GM19351 (cell line): ENCODE data around the gene ZPR1.
A peak's percentile ranks its signal among the peaks of the same experiment; 100 is the strongest.
"Not testable (repeated sequence)": the region's sequence is repeated elsewhere in the genome, so short reads cannot be mapped to it uniquely, and the experiment has no call there.

Experiments used
- ATAC-seq: cut with Tn5 transposase; IDR thresholded peaks from one replicate; pipeline ENCODE4 v1.9.1; 2021; ENCODE audit warnings: mild to moderate bottlenecking, moderate library complexity; ENCODE audit not compliant: unreplicated experiment

Gene ZPR1

DNA sequence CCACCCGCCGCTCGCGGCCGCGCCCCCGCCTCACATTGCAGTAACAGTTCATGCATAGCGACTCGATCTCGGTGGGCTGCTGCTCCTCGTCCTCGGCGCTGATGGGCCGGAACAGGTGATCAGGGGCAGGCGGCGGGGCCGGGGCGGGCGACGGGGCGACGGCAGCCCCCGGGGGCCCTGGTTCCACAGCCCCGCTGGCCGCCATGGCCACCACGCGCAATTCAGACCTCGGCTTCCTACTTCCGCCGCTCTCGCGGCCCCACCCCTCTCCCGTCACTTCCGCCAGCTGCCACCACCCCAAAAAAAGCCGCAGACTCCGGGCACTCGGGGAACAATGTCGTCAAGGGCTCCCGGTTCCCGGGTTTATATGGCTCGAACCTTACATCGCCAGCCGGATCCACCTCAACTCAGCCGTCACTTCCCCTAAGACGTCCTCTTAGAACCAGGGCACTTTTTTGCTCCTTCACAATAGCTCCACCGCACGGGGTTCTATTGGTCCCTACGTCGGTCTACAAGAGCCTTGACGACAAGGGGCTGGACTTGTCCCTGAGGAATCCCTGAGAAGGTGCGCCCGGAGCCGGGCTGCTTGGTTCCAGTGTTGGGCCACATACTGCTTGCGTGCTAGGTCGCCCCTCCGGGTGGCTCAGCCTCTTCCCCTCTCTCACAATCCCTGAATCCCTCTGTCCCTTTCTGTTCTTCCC lies at the start of gene ZPR1:
Gene ZPR1 (minus strand): TSS at position 238 of the 701 bp plus-strand sequence. CDS start 33 bp downstream, at position 205.
- ATAC-seq, result peak; percentile 93

- ATAC-seq, result no peak
Observed at GRCh38 chr11:116836632-116836991, 48.8 kb upstream of the ZPR1 start.

DNA sequence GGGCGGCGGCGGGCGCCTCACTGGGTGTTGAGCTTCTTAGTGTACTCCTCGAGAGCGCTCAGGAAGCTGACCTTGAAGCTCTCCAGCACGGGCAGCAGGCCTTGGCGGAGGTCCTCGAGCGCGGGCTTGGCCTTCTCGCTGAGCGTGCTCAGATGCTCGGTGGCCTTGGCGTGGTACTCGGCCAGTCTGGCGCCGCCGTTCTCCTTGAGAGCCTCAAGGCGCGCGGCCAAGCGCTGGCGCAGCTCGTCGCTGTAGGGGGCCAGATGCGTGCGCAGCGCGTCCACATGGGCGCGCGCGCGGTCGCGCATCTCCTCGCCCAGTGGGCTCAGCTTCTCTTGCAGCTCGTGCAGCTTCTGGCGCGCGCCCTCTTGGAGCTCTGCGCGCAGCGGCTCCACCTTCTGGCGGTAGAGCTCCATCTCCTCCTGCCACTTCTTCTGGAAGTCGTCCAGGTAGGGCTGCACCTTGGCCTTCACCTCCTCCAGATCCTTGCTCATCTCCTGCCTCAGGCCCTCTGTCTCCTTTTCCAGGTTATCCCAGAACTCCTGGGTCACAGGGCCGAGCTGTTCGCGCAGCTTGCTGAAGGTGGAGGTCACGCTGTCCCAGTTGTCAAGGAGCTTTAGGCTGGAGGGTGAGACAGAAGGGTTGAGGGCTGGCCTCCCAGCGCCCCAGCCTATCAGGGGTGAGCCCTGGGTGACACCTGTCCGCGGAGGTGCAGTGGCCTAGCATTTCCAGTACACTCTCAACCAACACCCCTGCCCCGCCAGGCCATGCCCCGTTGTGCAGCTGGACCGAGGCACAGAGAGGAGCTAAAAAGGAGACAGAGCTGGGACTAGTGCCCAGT lies 48.2 kb upstream of the ZPR1 start:
- peak; percentile 95 for ATAC-seq

GRCh38 chr11:116835042-116835772 lies 47.4 kb upstream of the ZPR1 start:
- ATAC-seq, result peak; percentile 1

- not testable (repeated sequence) for ATAC-seq
Observed at GRCh38 chr11:116834535-116835041, 46.8 kb upstream of the ZPR1 start.

GRCh38 chr11:116833816-116834534 lies 46.2 kb upstream of the ZPR1 start:
- no peak for ATAC-seq

- no peak for ATAC-seq
Observed at GRCh38 chr11:116833491-116833815, 45.6 kb upstream of the ZPR1 start.

DNA sequence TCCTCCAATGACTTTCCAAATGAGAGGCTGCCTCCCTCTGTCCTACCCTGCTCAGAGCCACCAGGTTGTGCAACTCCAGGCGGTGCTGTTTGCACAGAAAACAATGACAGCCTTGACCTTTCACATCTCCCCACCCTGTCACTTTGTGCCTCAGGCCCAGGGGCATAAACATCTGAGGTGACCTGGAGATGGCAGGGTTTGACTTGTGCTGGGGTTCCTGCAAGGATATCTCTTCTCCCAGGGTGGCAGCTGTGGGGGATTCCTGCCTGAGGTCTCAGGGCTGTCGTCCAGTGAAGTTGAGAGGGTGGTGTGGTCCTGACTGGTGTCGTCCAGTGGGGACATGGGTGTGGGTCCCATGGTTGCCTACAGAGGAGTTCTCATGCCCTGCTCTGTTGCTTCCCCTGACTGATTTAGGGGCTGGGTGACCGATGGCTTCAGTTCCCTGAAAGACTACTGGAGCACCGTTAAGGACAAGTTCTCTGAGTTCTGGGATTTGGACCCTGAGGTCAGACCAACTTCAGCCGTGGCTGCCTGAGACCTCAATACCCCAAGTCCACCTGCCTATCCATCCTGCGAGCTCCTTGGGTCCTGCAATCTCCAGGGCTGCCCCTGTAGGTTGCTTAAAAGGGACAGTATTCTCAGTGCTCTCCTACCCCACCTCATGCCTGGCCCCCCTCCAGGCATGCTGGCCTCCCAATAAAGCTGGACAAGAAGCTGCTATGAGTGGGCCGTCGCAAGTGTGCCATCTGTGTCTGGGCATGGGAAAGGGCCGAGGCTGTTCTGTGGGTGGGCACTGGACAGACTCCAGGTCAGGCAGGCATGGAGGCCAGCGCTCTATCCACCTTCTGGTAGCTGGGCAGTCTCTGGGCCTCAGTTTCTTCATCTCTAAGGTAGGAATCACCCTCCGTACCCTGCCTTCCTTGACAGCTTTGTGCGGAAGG lies 44.8 kb upstream of the ZPR1 start:
- ATAC-seq, result no peak

DNA sequence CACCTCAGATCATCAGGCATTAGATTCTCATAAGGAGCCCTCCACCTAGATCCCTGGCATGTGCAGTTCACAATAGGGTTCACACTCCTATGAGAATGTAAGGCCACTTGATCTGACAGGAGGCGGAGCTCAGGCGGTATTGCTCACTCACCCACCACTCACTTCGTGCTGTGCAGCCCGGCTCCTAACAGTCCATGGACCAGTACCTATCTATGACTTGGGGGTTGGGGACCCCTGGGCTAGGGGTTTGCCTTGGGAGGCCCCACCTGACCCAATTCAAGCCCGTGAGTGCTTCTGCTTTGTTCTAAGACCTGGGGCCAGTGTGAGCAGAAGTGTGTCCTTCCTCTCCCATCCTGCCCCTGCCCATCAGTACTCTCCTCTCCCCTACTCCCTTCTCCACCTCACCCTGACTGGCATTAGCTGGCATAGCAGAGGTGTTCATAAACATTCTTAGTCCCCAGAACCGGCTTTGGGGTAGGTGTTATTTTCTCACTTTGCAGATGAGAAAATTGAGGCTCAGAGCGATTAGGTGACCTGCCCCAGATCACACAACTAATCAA lies 44.0 kb upstream of the ZPR1 start:
- ATAC-seq, result no peak

DNA sequence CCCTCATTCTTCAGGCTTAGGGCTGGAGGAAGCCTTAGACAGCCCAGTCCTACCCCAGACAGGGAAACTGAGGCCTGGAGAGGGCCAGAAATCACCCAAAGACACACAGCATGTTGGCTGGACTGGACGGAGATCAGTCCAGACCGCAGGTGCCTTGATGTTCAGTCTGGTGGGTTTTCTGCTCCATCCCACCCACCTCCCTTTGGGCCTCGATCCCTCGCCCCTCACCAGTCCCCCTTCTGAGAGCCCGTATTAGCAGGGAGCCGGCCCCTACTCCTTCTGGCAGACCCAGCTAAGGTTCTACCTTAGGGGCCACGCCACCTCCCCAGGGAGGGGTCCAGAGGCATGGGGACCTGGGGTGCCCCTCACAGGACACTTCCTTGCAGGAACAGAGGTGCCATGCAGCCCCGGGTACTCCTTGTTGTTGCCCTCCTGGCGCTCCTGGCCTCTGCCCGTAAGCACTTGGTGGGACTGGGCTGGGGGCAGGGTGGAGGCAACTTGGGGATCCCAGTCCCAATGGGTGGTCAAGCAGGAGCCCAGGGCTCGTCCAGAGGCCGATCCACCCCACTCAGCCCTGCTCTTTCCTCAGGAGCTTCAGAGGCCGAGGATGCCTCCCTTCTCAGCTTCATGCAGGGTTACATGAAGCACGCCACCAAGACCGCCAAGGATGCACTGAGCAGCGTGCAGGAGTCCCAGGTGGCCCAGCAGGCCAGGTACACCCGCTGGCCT lies 42.5 kb upstream of the ZPR1 start:
- no peak for ATAC-seq

DNA sequence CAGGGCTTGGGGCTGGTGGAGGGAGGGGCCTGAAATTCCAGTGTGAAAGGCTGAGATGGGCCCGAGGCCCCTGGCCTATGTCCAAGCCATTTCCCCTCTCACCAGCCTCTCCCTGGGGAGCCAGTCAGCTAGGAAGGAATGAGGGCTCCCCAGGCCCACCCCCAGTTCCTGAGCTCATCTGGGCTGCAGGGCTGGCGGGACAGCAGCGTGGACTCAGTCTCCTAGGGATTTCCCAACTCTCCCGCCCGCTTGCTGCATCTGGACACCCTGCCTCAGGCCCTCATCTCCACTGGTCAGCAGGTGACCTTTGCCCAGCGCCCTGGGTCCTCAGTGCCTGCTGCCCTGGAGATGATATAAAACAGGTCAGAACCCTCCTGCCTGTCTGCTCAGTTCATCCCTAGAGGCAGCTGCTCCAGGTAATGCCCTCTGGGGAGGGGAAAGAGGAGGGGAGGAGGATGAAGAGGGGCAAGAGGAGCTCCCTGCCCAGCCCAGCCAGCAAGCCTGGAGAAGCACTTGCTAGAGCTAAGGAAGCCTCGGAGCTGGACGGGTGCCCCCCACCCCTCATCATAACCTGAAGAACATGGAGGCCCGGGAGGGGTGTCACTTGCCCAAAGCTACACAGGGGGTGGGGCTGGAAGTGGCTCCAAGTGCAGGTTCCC lies 41.8 kb upstream of the ZPR1 start, which contains the start of gene APOC3:
Gene APOC3 (plus strand): TSS at position 383 of the 659 bp plus-strand sequence. CDS start 676 bp downstream, outside the sequence.
- ATAC-seq, result no peak

- no peak for ATAC-seq
Observed at GRCh38 chr11:116828632-116829524, 41.1 kb upstream of the ZPR1 start.

DNA sequence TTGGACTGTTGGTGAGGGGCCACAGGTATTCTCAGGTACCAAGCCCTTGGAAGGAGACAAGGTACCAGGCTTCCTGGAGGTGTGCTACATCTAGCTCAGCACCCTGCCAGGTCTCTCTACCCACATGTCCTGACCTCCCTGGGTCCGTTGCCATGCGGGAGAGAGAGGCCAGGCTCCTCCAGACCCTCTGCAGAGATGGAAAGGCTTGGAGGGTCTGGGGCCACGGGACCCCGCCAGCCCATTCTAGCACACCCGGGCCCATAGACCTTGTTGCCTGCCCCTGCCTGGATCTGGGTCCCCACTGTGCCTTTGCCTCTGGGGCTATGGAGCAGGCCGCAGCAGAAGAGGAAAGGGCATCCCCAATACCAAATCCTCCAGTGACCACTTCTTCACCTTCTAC lies 39.6 kb upstream of the ZPR1 start:
- no peak for ATAC-seq

DNA sequence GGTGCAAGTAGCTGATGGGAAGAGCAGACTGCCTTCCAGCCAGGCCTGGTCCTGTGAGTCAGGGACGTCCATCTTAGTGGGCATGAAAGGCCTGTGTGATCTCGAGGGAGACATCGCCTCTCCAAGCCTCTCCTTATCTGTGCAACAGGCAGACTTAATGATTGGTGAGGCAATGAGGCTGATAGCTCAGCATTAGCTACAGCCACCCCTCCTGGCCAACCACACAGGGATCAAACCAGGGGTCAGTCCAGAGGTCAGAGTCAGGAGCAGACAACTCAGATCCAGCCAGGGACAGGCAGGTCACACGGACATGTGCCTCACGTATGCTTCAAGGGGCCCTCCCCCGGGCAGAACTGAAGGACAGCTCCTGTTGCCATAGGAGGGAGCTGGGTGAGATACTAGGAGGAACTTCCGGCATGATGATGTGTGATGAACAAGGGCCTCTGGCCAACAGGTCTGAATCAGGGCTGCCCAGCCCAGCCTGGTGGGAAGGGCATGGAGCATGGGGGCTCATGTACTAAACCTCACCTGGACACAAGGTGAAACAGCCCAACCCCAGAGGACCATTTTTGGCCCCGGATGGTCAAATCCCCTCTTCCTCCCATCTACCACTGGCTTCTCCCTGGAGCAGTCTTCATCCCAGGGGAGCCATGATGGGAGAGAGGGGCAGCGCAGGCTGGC lies 39.1 kb upstream of the ZPR1 start:
- no peak for ATAC-seq

GRCh38 chr11:116825854-116826750 lies 38.3 kb upstream of the ZPR1 start:
- no peak for ATAC-seq

DNA sequence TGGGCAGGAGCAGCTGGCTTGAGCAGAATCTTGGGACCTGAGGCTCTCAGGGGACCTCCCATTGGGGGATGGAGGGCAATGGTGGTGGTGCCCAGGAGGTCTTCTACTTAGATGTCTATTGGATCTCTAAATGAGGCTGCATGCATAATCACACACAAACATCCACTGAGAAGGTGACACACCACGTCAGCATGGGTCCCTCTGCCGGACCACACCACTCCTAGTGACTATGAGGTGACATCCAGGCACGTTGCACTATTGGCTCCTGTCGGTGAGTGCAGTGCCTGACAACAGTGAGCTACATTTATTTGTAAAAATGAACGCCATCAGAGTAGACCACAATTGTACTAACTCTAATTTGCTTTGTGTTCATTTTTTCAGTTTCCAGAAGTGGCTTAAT lies 37.6 kb upstream of the ZPR1 start:
- no peak for ATAC-seq
